HTERT RPE-1 (cell line): ENCODE data around the gene PRPH.
"Not testable (repeated sequence)": the region's sequence is repeated elsewhere in the genome, so short reads cannot be mapped to it uniquely, and the experiment has no call there.

ENCODE experiments used
- in situ Hi-C: fragments of 300-500 bp; cut with MboI; formaldehyde crosslinking; loops from 4 replicates; pipeline ENCODE4 v1.14.3; 2020; ENCODE audit warnings: low sequenced_read_pairs

PRPH gene

GRCh38 chr12:49295082-49295936, at the start of gene PRPH:
PRPH (plus strand) TSS chr12:49295147; CDS start chr12:49295201, 54 bp downstream.
- in situ Hi-C loops, result no loop called here

- in situ Hi-C loops, result no loop called here
These were observed 43.6 kb upstream of the PRPH start for GRCh38 chr12:49251357-49251756.

GRCh38 chr12:49253033-49253623, 41.8 kb upstream of the PRPH start:
- in situ Hi-C loops, result no loop called here

- in situ Hi-C loops, result not testable (repeated sequence)
These were observed 39.5 kb upstream of the PRPH start for GRCh38 chr12:49255456-49255855.

- in situ Hi-C loops, result no loop called here
These were observed 38.9 kb upstream of the PRPH start for GRCh38 chr12:49255857-49256637.

GRCh38 chr12:49257508-49258184, 37.3 kb upstream of the PRPH start:
- in situ Hi-C loops, result not testable (repeated sequence)

GRCh38 chr12:49259452-49259851, 35.5 kb upstream of the PRPH start:
- in situ Hi-C loops, result no loop called here

- in situ Hi-C loops, result no loop called here
These were observed 34.8 kb upstream of the PRPH start for GRCh38 chr12:49260166-49260565.

- in situ Hi-C loops, result no loop called here
These were observed 34.2 kb upstream of the PRPH start for GRCh38 chr12:49260571-49261363.

- in situ Hi-C loops, result no loop called here
These were observed 33.2 kb upstream of the PRPH start for GRCh38 chr12:49261721-49262120.

GRCh38 chr12:49263400-49263763, 31.6 kb upstream of the PRPH start:
- in situ Hi-C loops, result no loop called here

- in situ Hi-C loops, result no loop called here
These were observed 30.5 kb upstream of the PRPH start for GRCh38 chr12:49264466-49264872.

- in situ Hi-C loops, result no loop called here
These were observed 29.8 kb upstream of the PRPH start, which contains the start of gene TUBA1C for GRCh38 chr12:49264873-49265792. TUBA1C (plus strand) TSS chr12:49265082; CDS start chr12:49265182, 100 bp downstream.

GRCh38 chr12:49269191-49269590, 25.8 kb upstream of the PRPH start:
- in situ Hi-C loops, result not testable (repeated sequence)

GRCh38 chr12:49272790-49273725, 21.9 kb upstream of the PRPH start:
- in situ Hi-C loops, result no loop called here

GRCh38 chr12:49273726-49274395, 21.1 kb upstream of the PRPH start:
- in situ Hi-C loops, result no loop called here

GRCh38 chr12:49274396-49275069, 20.4 kb upstream of the PRPH start:
- in situ Hi-C loops, result no loop called here
